ENCODE results near the gene FGL2.

The FGL2 gene

DNA sequence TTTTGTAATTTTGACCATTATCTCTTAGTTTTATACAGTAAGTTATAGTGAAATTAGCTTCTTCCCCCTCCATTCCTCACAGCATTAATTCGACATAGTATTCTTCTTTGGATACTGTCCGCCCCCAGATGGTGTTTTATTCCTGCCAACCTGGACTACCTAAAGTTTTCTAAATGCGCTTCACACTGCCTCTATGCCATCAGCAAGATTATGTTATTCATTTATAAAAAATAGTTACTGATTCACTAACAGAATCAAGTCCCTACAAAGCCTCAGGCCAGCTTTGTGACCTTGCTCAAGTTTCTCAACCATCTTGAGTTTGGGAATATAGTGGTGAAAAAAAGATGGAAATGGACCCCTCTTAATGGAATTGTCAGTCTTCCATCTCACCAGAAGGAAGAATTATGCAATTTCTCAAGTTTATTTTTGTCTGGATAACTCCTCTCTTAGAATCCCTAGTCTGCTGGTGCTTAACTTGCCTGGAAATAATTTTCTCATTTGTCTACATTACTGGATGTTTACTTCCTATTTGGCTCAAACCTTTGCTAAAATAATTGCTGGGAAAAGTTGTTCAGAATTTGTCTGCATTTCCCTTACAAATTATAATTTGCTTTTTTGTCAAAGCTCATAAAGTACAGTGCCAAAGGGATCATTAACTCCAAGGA lies 16.7 kb upstream of the FGL2 start:
- no peaks in the 10 kb centered on the region for H3K36me3 ChIP-seq (ENCODE audit: control insufficient read depth, insufficient read depth, low read length)
- no peaks in the 10 kb centered on the region for H3K9me3 ChIP-seq (ENCODE audit: control insufficient read depth, insufficient read depth, low read length)
- no peaks in the 10 kb centered on the region for H3K4me1 ChIP-seq (ENCODE audit: control insufficient read depth, insufficient read depth, low read length)
- H3K27ac ChIP-seq (ENCODE audit: low read length), result no peak overlapping the region
- WGBS (ENCODE audit: insufficient coverage, insufficient read length), result no CpG with 5 or more reads among the region's 3 CpGs
- H3K4me3 ChIP-seq (ENCODE audit: low read length), result no peak overlapping the region
- no peak for DNase-seq (ENCODE audit: low read depth, low spot score)
- no peaks in the 10 kb centered on the region for H3K27me3 ChIP-seq (ENCODE audit: control insufficient read depth, insufficient read depth, low read length)

DNA sequence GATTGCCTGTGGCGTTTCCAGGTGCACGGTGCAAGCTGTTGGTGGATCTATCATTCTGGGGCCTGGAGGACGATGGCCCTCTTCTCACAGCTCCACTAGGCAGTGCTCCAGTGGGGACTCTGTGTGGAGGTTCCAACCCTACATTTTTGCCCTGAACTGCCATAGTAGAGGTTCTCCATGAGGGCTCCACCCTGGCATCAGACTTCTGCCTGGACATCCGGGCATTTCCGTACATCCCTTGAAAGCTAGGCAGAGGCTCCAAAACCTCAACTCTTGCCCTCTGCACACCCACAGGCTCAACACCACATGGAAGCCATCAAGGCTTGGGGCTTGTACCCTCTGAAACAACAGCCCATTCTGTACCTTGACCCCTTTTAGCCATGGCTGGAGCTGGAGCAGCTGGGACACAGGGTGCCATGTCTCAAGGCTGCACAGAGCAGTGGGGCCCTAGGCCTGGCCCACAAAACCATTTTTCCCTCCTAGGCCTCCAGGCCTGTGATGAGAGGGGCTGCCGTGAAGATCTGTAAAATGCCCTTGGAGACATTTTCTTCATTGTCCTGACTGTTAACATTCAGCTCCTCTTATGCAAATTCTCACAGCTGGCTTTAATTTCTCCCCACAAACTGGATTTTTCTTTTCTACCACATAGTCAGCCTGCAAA lies 10.0 kb upstream of the FGL2 start:
- no peaks in the 10 kb centered on the region for H3K27me3 ChIP-seq (ENCODE audit: control insufficient read depth, insufficient read depth, low read length)
- H3K27ac ChIP-seq (ENCODE audit: low read length), result no peak overlapping the region
- no peak for DNase-seq (ENCODE audit: low read depth, low spot score)
- 0 out of 2 replicates have a peak, but pooled peaks cover 2% of the 10 kb centered on the region for H3K36me3 ChIP-seq (ENCODE audit: control insufficient read depth, insufficient read depth, low read length)
- no CpG with 5 or more reads among the region's 6 CpGs for WGBS (ENCODE audit: insufficient coverage, insufficient read length)
- H3K4me1 ChIP-seq (ENCODE audit: control insufficient read depth, insufficient read depth, low read length), result no peaks in the 10 kb centered on the region
- H3K4me3 ChIP-seq (ENCODE audit: low read length), result no peak overlapping the region
- H3K9me3 ChIP-seq (ENCODE audit: control insufficient read depth, insufficient read depth, low read length), result peaks cover 1% of the 10 kb centered on the region

DNA sequence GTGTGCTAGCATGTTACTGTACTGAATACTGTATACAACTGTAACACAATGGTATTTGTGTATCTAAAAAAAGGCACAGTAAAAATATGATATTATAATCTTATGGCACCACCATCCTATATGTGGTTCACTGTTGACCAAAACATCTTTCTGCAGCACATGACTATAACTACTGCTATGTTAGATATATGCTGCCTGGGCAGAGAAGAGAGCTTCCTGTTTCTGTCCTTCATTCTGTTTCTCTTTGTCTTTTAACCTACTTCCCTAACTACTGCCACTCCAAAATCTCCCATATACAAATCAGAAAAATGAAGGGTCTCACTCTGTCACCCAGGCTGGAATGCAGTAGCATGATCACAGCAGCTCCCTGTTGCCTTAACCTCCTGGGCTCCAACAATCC lies 8.8 kb upstream of the FGL2 start:
- H3K27ac ChIP-seq (ENCODE audit: low read length), result no peak overlapping the region
- no peaks in the 10 kb centered on the region for H3K27me3 ChIP-seq (ENCODE audit: control insufficient read depth, insufficient read depth, low read length)
- no peak overlapping the region for H3K4me3 ChIP-seq (ENCODE audit: low read length)
- 0 out of 2 replicates have a peak, but pooled peaks cover 2% of the 10 kb centered on the region for H3K36me3 ChIP-seq (ENCODE audit: control insufficient read depth, insufficient read depth, low read length)
- DNase-seq (ENCODE audit: low read depth, low spot score), result no peak
- no peaks in the 10 kb centered on the region for H3K4me1 ChIP-seq (ENCODE audit: control insufficient read depth, insufficient read depth, low read length)
- peaks cover 1% of the 10 kb centered on the region for H3K9me3 ChIP-seq (ENCODE audit: control insufficient read depth, insufficient read depth, low read length)

- Histone ChIP-seq H3K4me1 (ENCODE audit: control insufficient read depth, insufficient read depth, low read length) (no peaks in the 10 kb centered on the region), H3K27me3 (ENCODE audit: control insufficient read depth, insufficient read depth, low read length) (no peaks in the 10 kb centered on the region), H3K27ac (ENCODE audit: low read length) (no peak overlapping the region), H3K9me3 (ENCODE audit: control insufficient read depth, insufficient read depth, low read length) (peaks cover 1% of the 10 kb centered on the region), H3K36me3 (ENCODE audit: control insufficient read depth, insufficient read depth, low read length) (0 out of 2 replicates have a peak, but pooled peaks cover 2% of the 10 kb centered on the region), H3K4me3 (ENCODE audit: low read length) (no peak overlapping the region)
- WGBS (ENCODE audit: insufficient coverage, insufficient read length), result no CpG with 5 or more reads among the region's 3 CpGs
- no peak for DNase-seq (ENCODE audit: low read depth, low spot score)
Observed at GRCh38 chr7:77205706-77206105, 6.1 kb upstream of the FGL2 start.

DNA sequence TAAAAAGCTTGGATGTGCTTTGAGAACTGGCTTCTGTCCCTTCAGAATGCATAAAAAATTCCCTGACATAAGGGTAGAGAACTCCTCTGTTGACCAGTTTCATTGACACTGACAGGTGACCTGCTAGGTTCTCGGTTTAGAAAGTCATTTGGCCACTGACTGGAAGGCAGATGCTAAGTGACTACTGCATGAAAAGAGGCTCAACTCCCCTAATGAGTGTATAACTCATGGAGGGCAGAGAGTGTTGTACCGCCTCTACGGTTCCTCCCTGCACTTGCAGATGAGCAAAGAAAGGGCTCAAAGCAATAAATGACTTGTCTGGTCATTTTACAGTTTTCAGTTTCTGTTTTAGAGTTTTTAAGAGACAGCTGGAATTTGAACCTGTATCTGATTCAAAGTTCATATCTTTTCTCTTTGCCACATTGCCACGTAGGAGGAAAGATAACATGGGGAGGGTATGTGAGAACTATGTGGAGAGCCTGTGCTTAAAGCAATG lies 2.9 kb upstream of the FGL2 start:
- no peak for DNase-seq (ENCODE audit: low read depth, low spot score)
- H3K4me1 ChIP-seq (ENCODE audit: control insufficient read depth, insufficient read depth, low read length), result peaks cover 2% of the 10 kb centered on the region; the same call in 1 of the 2 replicates
- H3K27me3 ChIP-seq (ENCODE audit: control insufficient read depth, insufficient read depth, low read length), result no peaks in the 10 kb centered on the region
- no CpG with 5 or more reads among the region's 4 CpGs for WGBS (ENCODE audit: insufficient coverage, insufficient read length)
- no peak overlapping the region for H3K4me3 ChIP-seq (ENCODE audit: low read length)
- H3K36me3 ChIP-seq (ENCODE audit: control insufficient read depth, insufficient read depth, low read length), result no peaks in the 10 kb centered on the region
- no peak overlapping the region for H3K27ac ChIP-seq (ENCODE audit: low read length)
- no peaks in the 10 kb centered on the region for H3K9me3 ChIP-seq (ENCODE audit: control insufficient read depth, insufficient read depth, low read length)

- no peak for DNase-seq (ENCODE audit: low read depth, low spot score)
- WGBS (ENCODE audit: insufficient coverage, insufficient read length), result no CpG with 5 or more reads among the region's 2 CpGs
- Histone ChIP-seq H3K27me3 (ENCODE audit: control insufficient read depth, insufficient read depth, low read length) (no peaks in the 10 kb centered on the region), H3K4me1 (ENCODE audit: control insufficient read depth, insufficient read depth, low read length) (peaks cover 2% of the 10 kb centered on the region; the same call in 1 of the 2 replicates), H3K27ac (ENCODE audit: low read length) (no peak overlapping the region), H3K9me3 (ENCODE audit: control insufficient read depth, insufficient read depth, low read length) (no peaks in the 10 kb centered on the region), H3K4me3 (ENCODE audit: low read length) (no peak overlapping the region), H3K36me3 (ENCODE audit: control insufficient read depth, insufficient read depth, low read length) (no peaks in the 10 kb centered on the region)
Observed at GRCh38 chr7:77200542-77200941, 923 bp upstream of the FGL2 start.

- peaks cover 2% of the 10 kb centered on the region; the same call in 1 of the 2 replicates for H3K4me1 ChIP-seq (ENCODE audit: control insufficient read depth, insufficient read depth, low read length)
- no peaks in the 10 kb centered on the region for H3K36me3 ChIP-seq (ENCODE audit: control insufficient read depth, insufficient read depth, low read length)
- no peak overlapping the region for H3K27ac ChIP-seq (ENCODE audit: low read length)
- no CpG with 5 or more reads among the region's 4 CpGs for WGBS (ENCODE audit: insufficient coverage, insufficient read length)
- no peaks in the 10 kb centered on the region for H3K27me3 ChIP-seq (ENCODE audit: control insufficient read depth, insufficient read depth, low read length)
- no peak overlapping the region for H3K4me3 ChIP-seq (ENCODE audit: low read length)
- DNase-seq (ENCODE audit: low read depth, low spot score), result no peak
- no peaks in the 10 kb centered on the region for H3K9me3 ChIP-seq (ENCODE audit: control insufficient read depth, insufficient read depth, low read length)
Observed at GRCh38 chr7:77197141-77197540, 2.5 kb downstream of the FGL2 start.

- Histone ChIP-seq H3K36me3 (ENCODE audit: control insufficient read depth, insufficient read depth, low read length) (no peaks in the 10 kb centered on the region), H3K4me1 (ENCODE audit: control insufficient read depth, insufficient read depth, low read length) (no peaks in the 10 kb centered on the region)
- no peak for DNase-seq (ENCODE audit: low read depth, low spot score)
Observed at GRCh38 chr7:77188731-77189437, 10.7 kb downstream of the FGL2 start.

DNA sequence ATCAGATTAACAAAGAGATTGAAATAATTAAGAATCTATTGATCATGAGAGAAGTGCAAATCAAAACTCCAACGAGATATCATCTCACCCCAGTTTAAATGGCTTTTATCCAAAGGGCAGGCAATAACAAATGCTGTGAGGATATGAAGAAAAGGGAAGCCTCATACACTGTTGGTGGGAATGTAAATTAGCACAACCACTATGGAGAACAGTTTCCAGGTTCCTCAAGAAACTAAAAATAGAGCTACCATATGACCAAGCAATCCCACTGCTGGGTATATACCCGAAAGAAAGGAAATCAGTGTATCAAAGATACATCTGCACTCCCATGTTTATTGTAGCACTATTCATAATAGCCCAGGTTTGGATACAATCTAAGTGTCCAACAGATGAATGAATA lies 13.8 kb downstream of the FGL2 start:
- no CpG with 5 or more reads among the region's 2 CpGs for WGBS (ENCODE audit: insufficient coverage, insufficient read length)
- H3K4me3 ChIP-seq (ENCODE audit: low read length), result no peak overlapping the region
- H3K27ac ChIP-seq (ENCODE audit: low read length), result no peak overlapping the region
- no peak for DNase-seq (ENCODE audit: low read depth, low spot score)
- no peaks in the 10 kb centered on the region; the same call in 1 of the 2 replicates for H3K9me3 ChIP-seq (ENCODE audit: control insufficient read depth, insufficient read depth, low read length)
- no peaks in the 10 kb centered on the region for H3K36me3 ChIP-seq (ENCODE audit: control insufficient read depth, insufficient read depth, low read length)
- no peaks in the 10 kb centered on the region for H3K27me3 ChIP-seq (ENCODE audit: control insufficient read depth, insufficient read depth, low read length)
- H3K4me1 ChIP-seq (ENCODE audit: control insufficient read depth, insufficient read depth, low read length), result no peaks in the 10 kb centered on the region

More at GRCh38 chr7:77188731-77189437, 10.7 kb downstream of the FGL2 start:
- Histone ChIP-seq H3K27me3 (ENCODE audit: control insufficient read depth, insufficient read depth, low read length) (no peaks in the 10 kb centered on the region), H3K27ac (ENCODE audit: low read length) (no peak overlapping the region), H3K9me3 (ENCODE audit: control insufficient read depth, insufficient read depth, low read length) (no peaks in the 10 kb centered on the region; the same call in 1 of the 2 replicates), H3K4me3 (ENCODE audit: low read length) (no peak overlapping the region)
- WGBS (ENCODE audit: insufficient coverage, insufficient read length), result no CpG with 5 or more reads among the region's 4 CpGs

DNA sequence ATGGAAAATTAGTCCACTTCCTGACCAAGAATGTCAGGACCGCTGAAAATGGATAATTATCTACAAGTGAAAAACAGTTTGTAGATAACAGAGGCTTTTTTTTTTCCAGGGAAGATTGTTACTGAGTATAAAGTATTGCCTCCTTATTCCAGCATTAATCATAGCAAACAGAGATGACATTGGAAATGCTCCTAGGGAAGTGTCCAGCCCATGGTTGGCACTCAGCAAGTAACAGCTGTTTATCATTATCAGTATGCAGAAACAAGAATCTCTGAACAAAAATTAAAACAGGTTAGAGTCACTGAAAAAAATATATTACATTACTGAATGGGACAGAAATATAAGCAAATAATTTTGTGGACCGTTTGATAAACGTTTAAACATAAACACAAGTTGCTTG lies 14.6 kb downstream of the FGL2 start:
- Histone ChIP-seq H3K4me1 (ENCODE audit: control insufficient read depth, insufficient read depth, low read length) (no peaks in the 10 kb centered on the region), H3K27me3 (ENCODE audit: control insufficient read depth, insufficient read depth, low read length) (no peaks in the 10 kb centered on the region), H3K4me3 (ENCODE audit: low read length) (no peak overlapping the region), H3K9me3 (ENCODE audit: control insufficient read depth, insufficient read depth, low read length) (no peaks in the 10 kb centered on the region; the same call in 1 of the 2 replicates), H3K27ac (ENCODE audit: low read length) (no peak overlapping the region), H3K36me3 (ENCODE audit: control insufficient read depth, insufficient read depth, low read length) (no peaks in the 10 kb centered on the region)
- no CpG with 5 or more reads among the region's 3 CpGs for WGBS (ENCODE audit: insufficient coverage, insufficient read length)
- no peak for DNase-seq (ENCODE audit: low read depth, low spot score)

Measured in iPS DF 6.9 (cell line).